ENCODE results near the gene PRKN.
A peak's percentile ranks its signal among the peaks of the same experiment; 100 is the strongest.

The PRKN gene

GRCh38 chr6:161455848-161456247 is 1271.7 kb downstream of the PRKN start:
- H3K4me3 ChIP-seq (ENCODE audit: low read depth, low read length): no peak overlapping the region
- TF ChIP-seq CTCF (IDR thresholded peaks at IDR 0.05; ENCODE audit: low read depth, low read length) (peak; percentile 2), MAX (IDR thresholded peaks at IDR 0.05; ENCODE audit: low read depth, low read length) (no peak)
- no peak for DNase-seq (ENCODE audit: low read depth)

- DNase-seq (ENCODE audit: low read depth): no peak
- TF ChIP-seq MAX (IDR thresholded peaks at IDR 0.05; ENCODE audit: low read depth, low read length): no peak
- no peak for TF ChIP-seq MYC (IDR thresholded peaks at IDR 0.05; ENCODE audit: low read depth, low read length)
- TF ChIP-seq CTCF (IDR thresholded peaks at IDR 0.05; ENCODE audit: low read depth, low read length): no peak
- no peak for TF ChIP-seq POLR2A (IDR thresholded peaks at IDR 0.05; ENCODE audit: extremely low read depth, insufficient read length)
- no peak overlapping the region for H3K4me3 ChIP-seq (ENCODE audit: low read depth, low read length)
These were observed 1274.0 kb downstream of the PRKN start for GRCh38 chr6:161453558-161453957.

- no peak overlapping the region for H3K4me3 ChIP-seq (ENCODE audit: low read depth, low read length)
- DNase-seq (ENCODE audit: low read depth): no peak
- no peak for TF ChIP-seq MYC (IDR thresholded peaks at IDR 0.05; ENCODE audit: low read depth, low read length)
- no peak for TF ChIP-seq POLR2A (IDR thresholded peaks at IDR 0.05; ENCODE audit: extremely low read depth, insufficient read length)
- TF ChIP-seq CTCF (IDR thresholded peaks at IDR 0.05; ENCODE audit: low read depth, low read length): no peak
- no peak for TF ChIP-seq MAX (IDR thresholded peaks at IDR 0.05; ENCODE audit: low read depth, low read length)
These were observed 1275.3 kb downstream of the PRKN start for GRCh38 chr6:161452241-161452640.

GRCh38 chr6:161449521-161449920 is 1278.0 kb downstream of the PRKN start:
- H3K4me3 ChIP-seq (ENCODE audit: low read depth, low read length): no peak overlapping the region
- no peak for DNase-seq (ENCODE audit: low read depth)
- TF ChIP-seq MYC (IDR thresholded peaks at IDR 0.05; ENCODE audit: low read depth, low read length) (no peak), POLR2A (IDR thresholded peaks at IDR 0.05; ENCODE audit: extremely low read depth, insufficient read length) (no peak), CTCF (IDR thresholded peaks at IDR 0.05; ENCODE audit: low read depth, low read length) (no peak), MAX (IDR thresholded peaks at IDR 0.05; ENCODE audit: low read depth, low read length) (no peak)

- DNase-seq (ENCODE audit: low read depth): no peak
- H3K4me3 ChIP-seq (ENCODE audit: low read depth, low read length): no peak overlapping the region
These were observed 1280.6 kb downstream of the PRKN start for GRCh38 chr6:161446949-161447348.

More at GRCh38 chr6:161446949-161447348, 1280.6 kb downstream of the PRKN start:
- no peak for TF ChIP-seq POLR2A (IDR thresholded peaks at IDR 0.05; ENCODE audit: extremely low read depth, insufficient read length)
- no peak for TF ChIP-seq CTCF (IDR thresholded peaks at IDR 0.05; ENCODE audit: low read depth, low read length)
- TF ChIP-seq MYC (IDR thresholded peaks at IDR 0.05; ENCODE audit: low read depth, low read length): no peak
- TF ChIP-seq MAX (IDR thresholded peaks at IDR 0.05; ENCODE audit: low read depth, low read length): no peak
